Inflammatory macrophage (primary cell): ENCODE data around the gene ZSWIM2.
"Not testable (repeated sequence)": the region's sequence is repeated elsewhere in the genome, so short reads cannot be mapped to it uniquely, and the experiment has no call there.

Experiments used
- DNase-seq, 2 donors: peaks; one replicate each; pipeline ENCODE4 v3.0.0-alpha.2; 2020 to 2022

ZSWIM2 gene

DNA sequence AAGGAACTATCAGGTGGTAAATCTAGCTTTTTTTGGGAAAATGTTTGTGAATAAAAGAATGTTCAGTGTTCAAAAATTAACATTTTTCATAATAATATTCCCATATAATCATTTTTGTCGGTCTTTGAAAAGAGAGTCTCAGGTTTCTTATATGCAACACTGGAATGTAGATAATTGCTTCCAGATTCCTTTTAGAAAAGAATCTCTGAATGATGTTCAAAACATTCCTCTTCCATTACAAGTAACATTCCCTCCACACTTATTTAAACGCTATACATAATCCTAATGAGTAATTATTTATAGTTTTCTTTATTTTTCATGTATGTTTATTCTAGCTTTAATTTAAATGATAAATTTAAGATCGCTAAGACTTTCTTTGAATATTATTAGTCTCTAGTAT lies 7.0 kb downstream of the ZSWIM2 start:
- DNase-seq = no peak

DNA sequence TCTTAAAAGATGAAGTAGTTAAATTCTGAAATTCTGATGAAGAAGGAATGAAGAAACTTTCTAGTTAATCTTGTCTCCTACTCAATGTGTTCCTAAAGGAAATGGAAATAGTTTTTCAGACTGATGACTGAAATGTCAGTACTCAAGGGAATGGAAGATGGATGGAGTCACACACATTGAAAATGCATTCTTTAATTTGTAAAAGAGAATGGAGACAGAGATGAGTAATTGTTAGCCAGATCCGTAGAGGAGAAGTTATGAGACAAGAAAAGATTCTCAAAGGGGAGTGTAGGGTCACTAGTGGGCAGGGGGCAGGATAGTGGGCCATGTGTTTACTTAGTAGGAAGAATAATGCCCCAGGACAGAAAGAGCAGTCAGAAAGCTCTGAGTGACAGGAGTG lies 13.3 kb downstream of the ZSWIM2 start:
- DNase-seq = no peak

DNA sequence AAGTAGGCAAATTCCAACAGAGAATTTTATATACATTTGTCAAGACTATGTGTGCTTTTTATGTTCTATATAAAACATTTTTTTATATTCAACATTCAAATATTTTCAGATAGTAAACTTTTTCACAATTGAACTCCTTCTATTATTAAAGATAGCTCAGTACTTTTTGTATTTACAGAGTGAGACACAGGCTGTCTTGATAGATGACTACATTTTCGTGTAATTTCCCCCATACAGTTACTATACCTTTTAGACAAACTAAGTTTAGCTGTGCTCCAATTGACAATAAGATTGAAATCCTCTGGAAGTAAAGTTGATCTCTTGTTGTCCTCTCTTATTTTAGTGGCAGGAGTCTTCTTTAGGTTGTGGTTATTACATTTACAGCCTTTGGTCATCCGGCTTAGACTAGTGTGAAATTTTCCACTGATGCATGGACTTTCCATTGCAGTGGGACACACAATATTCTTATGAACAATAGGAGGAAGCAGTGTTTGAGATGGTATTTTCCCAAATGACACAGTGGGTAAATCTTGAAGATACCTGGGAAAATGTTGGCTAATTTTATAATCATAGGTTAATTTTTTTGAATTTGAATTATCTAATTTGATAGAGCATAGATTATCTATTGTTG lies 21.0 kb downstream of the ZSWIM2 start:
- no peak for DNase-seq

DNA sequence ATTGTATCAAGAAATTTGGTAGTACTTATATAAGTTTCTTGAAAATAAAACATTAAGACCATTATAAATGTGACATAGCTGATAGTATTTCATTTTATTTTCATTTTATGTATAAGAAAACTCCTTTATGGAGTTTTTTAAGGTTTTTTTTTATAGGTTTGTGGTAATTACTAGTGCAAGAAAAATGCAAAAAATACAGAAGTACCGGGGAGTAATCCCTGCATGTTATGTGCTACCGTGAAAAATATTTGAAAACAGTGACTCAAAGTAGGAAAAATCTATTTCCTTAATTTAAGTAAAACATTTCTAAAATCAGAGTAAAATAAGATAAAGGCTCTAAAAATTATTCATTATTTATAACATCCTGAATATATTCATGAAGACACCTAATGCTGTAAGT lies 21.6 kb downstream of the ZSWIM2 start:
- no peak for DNase-seq

DNA sequence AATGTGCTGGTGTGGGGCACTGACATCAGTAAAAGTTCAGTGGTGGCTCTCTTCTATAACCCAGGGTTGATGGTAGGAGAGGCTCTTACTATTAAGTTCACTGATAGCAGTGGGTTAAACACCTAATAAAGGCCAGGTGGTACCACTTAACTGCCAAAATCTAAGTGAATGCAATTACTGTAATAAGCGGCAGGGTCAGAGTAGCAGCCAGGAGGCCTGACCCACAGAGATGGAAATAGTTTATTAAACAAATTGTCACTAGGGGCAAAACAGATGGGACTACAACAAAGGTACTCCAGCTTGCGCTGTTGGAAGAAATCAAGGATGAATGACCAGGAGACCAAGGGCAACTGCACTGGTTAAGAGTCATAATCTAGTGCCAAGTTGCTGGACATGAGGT lies 26.6 kb downstream of the ZSWIM2 start:
- no peak for DNase-seq

DNA sequence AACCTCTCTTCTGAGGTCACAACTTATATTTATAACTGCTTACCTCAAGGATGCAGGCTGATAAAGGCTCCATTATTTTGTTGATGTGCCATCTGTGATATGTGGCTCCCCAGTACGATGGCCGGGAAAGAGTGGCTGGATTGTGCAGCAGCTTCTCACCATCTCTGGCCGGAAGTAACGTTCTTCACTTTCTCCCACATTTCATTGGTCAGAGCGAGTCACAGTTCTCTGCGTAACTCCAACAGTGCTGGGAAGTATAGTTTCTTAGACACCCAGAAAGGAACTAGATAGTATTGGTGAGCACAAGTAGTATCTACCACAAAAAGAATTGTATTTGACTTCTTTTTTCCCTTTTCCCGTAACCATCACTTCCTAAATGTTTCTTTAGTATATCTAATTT lies 28.7 kb downstream of the ZSWIM2 start:
- no peak for DNase-seq

DNA sequence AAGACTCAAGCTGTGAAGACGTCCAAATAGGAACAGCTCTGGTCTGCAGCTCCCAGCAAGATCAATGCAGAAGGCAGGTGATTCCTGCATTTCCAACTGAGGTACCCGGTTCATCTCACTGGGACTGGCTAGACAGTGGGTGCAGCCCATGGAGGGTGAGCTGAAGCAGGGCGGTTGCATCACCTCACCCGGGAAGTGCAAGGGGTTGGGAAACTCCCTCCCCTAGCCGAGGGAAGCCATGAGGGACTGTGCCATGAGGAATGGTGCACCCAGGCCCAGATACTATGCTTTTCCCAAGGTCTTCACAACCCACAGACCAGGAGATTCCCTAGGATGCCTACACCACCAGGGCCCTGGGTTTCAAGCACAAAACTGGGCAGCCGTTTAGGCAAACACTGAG lies 37.2 kb downstream of the ZSWIM2 start:
- DNase-seq = not testable (repeated sequence)

DNA sequence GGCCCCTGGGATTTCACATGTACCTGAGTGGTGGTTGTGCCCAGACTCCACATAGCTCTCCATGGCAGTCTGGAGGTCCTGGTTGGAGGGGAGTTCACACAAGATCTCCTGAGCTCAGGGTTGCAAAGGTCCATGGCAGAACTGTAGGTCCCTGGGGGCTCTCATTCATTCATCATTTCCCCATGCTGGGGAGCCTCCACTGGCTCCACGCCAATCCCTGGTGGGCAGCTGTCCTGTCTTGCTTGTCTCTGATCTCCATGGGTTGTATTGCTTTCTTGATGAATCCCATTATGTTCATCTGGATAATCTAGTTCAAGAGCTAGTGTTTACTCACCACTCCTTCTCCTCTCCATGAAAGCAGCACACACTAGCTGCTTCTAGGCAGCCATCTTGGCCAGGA lies 42.4 kb downstream of the ZSWIM2 start:
- no peak for DNase-seq

DNA sequence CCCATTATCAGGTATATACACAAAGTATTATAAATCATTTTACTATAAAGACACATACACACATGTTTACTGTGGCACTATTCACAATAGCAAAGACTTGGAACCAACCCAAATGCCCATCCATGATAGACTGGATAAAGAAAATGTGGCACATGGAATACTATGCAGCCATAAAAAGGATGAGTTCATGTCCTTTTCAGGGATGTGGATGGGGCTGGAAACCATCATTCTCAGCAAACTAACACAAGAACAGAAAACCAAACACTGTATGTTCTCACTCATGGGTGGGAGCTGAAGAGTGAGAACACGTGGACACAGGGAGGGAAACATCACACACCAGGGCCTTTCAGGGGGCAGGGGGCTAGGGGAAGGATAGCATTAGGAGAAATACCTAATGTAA lies 50.4 kb downstream of the ZSWIM2 start:
- DNase-seq = not testable (repeated sequence)

DNA sequence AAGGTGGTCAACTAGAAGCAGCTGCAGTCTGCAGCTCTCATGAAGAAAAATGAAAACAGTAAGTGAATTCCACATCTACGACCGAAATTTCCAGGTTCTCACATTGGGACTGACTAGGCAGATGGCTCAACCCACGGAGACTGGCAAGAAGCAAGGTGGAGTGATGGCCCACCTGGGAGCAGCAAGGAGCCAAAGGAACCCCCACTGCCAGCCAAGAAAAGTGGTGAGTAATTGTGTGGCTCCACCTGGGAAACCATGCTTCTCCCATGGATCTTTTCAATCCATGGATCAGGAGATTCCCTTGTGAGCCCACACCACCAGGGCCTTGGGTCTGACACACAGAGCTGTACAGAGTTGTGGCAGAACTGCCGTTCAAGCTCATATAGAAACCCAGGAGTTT lies 64.0 kb downstream of the ZSWIM2 start:
- DNase-seq = no peak

DNA sequence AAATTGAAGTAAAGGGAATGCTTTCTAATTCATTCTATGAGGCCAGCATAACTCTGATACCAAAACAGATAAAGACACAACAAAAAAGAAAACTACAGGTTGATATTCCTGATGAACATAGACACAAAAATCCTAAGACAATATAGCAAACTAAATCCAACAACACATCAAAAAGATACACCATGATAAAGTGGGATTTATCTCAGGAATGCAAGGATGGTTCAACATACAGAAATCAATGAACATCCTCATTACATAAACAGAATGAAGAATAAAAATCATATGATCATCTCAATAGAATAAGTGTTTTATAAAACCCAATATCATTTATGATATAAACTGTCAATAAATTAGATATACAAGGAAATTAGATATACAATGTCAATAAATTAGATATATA lies 65.7 kb downstream of the ZSWIM2 start:
- DNase-seq = no peak

DNA sequence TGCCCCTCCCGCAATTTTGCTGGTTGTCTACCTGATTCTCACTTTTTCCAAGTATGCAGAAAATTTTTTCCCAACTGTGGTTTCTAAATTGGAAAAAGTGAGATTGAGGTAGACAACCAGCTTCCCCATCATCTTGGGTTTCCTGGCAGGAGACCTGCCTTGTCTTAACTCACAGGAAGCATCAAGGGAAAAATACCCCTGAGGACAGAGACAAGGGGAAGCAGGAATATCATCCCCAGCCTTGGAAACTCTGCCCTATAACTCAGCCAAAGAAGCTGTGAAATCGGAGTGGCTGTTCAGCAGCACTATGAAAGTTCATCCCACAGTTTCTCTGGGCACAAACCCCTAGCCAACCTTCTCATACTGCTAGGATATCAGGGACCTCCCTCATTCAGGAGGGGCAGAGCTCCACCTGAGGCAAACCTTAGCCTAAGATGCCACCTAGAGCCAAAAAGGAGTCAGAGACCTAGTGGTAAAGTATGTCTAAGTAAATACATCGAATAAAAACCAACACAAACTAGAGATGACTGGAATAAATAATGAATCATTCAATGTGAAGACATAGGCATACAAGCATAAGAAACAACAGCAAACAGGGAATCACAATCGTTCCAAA lies 68.2 kb downstream of the ZSWIM2 start:
- DNase-seq = no peak
